GM12892 (cell line): ENCODE measurements around the gene COX15.

Experiments used
- POLR2A ChIP-seq: IDR thresholded peaks from 2 replicates; pipeline ENCODE4 v1.6.1; 2011; ENCODE audit warnings: low read depth, low read length, control low read depth
- TAF1 ChIP-seq: IDR thresholded peaks from 2 replicates; pipeline ENCODE4 v1.6.1; 2011; ENCODE audit warnings: low read depth, mild to moderate bottlenecking, control low read depth, low read length, borderline replicate concordance

GRCh38 chr10:99733366-99733765, 1.4 kb upstream of the COX15 start:
- TF ChIP-seq TAF1 (no peak), POLR2A (no peak)
